HG03565 (cell line): Measurements from ENCODE around the gene DEUP1.
"Not testable (repeated sequence)": the region's sequence is repeated elsewhere in the genome, so short reads cannot be mapped to it uniquely, and the experiment has no call there.

ENCODE experiments used
- ATAC-seq: cut with Tn5 transposase; IDR thresholded peaks from one replicate; pipeline ENCODE4 v1.9.1; 2021; ENCODE audit warnings: mild to moderate bottlenecking, moderate library complexity; ENCODE audit not compliant: unreplicated experiment

The DEUP1 gene, protein sequence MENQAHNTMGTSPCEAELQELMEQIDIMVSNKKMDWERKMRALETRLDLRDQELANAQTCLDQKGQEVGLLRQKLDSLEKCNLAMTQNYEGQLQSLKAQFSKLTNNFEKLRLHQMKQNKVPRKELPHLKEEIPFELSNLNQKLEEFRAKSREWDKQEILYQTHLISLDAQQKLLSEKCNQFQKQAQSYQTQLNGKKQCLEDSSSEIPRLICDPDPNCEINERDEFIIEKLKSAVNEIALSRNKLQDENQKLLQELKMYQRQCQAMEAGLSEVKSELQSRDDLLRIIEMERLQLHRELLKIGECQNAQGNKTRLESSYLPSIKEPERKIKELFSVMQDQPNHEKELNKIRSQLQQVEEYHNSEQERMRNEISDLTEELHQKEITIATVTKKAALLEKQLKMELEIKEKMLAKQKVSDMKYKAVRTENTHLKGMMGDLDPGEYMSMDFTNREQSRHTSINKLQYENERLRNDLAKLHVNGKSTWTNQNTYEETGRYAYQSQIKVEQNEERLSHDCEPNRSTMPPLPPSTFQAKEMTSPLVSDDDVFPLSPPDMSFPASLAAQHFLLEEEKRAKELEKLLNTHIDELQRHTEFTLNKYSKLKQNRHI

DNA sequence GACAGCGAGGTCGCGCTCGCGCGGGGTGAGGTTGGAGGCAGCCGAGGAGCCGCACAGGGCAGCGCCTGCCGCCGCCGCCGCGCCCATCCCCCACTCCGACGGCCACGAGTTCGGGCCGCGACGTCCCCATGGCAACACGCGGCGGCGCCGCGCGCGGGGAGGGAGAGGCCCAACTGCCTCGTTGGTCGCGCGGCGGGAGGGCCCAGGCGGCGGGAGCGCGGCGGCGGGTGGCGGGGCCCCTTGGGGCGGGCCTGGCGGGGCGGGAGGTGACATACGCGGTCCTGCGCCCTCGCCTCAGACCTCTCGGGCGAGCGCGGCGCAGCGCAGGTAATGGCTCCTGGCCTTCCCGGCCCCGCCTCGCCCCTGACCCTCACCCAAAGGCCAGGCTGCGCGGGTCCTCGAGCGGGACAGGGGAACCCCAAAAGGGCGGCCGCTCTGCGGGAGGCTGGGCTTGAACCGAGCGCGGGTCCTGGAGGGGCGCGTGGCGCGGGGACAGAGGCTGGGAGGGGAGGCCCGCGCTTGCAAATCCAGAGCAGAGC is at the start of gene DEUP1:
Gene DEUP1 (plus strand): TSS at position 297 of the 539 bp plus-strand sequence. CDS start 1,518 bp downstream, outside the sequence.
- ATAC-seq = peak; percentile 68

- no peak for ATAC-seq
These were observed 45.1 kb upstream of the DEUP1 start for GRCh38 chr11:93285430-93285829.

DNA sequence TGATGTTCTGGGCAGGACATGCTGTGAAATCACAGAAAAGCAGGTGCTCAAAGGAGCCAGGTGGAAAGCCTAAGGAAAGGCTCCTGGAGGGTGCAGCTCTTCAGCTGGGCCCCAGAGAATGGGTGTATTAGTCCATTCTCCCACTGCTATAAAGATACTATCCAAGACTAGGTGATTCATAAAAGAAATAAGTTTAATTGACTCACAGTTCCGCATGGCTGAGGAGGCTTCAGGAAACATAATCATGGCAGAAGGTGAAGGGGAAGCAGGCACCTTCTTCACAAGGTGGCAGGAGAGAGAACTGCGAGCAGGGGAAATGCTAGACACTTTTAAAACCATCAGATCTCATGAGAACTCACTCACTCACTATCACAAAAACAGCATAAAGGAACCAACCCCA is 43.1 kb upstream of the DEUP1 start:
- ATAC-seq = no peak

DNA sequence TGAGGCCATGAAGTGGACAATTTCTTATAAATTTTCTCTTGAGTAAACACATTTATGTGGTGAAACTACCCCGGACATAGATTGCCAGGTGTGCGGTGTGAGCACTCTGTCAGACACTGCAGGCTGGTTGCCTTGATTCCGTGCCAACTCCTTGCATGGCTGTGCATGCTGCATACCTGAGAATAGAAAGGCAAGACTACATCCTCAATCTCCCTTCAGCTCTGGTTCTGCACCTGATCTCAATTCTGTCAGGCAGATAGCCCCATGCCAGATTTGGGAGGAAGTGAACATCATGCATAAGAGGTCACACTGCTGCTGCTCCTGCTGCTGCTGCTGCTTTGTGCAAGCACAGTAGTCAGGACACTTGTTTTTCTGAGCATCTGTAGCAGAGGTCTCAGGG is 42.5 kb upstream of the DEUP1 start:
- peak; percentile 61 for ATAC-seq

- ATAC-seq = peak; percentile 68
These were observed 41.8 kb upstream of the DEUP1 start for GRCh38 chr11:93288767-93289166.

DNA sequence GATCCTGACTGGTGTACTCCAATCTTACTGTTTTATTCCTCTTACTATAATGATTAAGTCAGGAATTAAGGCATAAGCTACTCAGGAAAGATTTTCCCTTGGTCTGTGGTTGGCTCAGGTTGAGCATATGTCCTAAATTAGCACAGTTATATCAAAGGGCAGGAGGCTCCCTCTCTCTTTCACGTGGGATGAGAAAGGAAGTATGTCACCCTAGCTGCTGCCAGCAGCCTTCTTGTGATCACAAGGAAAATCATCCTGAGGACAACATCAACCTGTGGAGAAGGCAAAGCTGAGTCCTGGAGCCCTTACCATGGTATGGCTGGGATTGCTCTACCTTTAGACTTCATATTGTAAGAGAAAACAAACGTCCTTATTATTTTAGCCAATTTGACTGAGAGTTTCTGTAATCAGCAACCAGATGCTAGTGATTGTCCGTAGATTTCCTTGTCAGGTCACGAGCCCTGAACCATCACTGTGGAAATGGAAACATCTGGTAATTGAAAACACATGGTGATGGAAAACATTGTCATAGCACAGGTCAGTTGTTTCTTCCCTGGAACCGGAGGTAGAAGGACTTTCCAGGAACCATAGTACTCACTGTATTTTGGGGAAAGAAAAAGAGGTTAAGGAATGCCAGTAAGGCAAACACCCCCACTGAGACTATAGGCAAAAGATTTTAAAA is 40.6 kb upstream of the DEUP1 start:
- no peak for ATAC-seq

DNA sequence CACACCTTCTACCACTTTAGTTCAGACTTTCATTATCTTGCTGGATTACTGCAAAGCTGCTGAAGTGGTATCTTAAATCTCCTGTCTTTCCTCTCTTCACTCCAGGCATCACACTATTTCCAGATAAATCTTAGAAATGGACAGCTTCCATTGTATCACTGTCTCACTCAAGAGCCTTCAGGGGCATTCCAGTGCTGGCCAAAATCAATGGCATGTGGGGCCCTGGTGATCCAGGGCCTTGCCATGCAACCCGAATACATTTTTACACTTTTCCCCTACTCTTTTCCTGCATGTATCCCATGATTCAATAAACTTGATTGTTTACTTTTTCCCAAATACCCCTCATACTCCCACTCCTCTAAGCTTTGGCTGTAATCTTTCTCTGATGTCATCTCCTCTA is 39.4 kb upstream of the DEUP1 start:
- ATAC-seq = no peak

GRCh38 chr11:93291898-93292297 is 38.6 kb upstream of the DEUP1 start:
- no peak for ATAC-seq

GRCh38 chr11:93295921-93296575 is 34.5 kb upstream of the DEUP1 start:
- no peak for ATAC-seq

DNA sequence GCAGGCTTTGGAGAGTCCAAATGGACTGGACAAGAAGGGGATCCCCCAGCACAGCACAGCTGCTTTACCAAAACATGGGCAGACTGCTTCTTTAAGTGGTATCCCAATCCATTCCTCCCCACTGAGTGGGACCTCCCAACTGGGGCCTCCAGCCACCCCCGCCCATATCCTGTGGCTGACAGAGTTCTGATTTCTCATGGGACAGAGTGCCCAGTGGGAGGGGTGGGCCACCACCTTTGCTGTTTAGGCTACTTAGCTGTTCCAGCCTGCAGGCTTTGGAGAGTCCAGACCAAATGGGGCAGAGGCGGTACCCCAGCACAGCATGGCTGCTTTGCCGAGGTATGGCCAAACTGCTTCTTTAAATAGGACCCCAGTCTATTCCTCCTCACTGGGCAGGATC is 26.9 kb upstream of the DEUP1 start:
- no peak for ATAC-seq

DNA sequence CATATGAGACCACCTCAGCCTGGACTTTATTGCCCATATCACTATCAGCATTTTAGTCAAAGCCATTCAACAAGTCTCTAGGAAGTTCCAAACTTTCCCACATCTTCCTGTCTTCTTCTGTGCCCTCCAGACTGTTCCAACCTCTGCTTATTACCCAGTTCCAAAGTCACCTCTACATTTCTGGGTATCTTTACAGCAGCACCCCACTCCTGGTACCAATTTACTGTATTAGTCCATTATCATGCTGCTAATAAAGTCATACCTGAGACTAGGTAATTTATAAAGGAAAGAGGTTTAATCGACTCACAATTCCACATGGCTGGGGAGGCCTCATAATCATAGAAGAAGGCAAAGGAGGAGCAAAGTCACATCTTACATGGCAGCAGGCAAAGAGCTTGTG is 16.1 kb upstream of the DEUP1 start:
- not testable (repeated sequence) for ATAC-seq

GRCh38 chr11:93319224-93319839 is 11.2 kb upstream of the DEUP1 start:
- ATAC-seq = no peak

GRCh38 chr11:93320230-93320629 is 10.3 kb upstream of the DEUP1 start:
- ATAC-seq = no peak

- no peak for ATAC-seq
These were observed 8.3 kb upstream of the DEUP1 start for GRCh38 chr11:93322207-93322606.

GRCh38 chr11:93323747-93324146 is 6.8 kb upstream of the DEUP1 start:
- ATAC-seq = no peak

GRCh38 chr11:93324500-93324899 is 6.0 kb upstream of the DEUP1 start:
- ATAC-seq = no peak

DNA sequence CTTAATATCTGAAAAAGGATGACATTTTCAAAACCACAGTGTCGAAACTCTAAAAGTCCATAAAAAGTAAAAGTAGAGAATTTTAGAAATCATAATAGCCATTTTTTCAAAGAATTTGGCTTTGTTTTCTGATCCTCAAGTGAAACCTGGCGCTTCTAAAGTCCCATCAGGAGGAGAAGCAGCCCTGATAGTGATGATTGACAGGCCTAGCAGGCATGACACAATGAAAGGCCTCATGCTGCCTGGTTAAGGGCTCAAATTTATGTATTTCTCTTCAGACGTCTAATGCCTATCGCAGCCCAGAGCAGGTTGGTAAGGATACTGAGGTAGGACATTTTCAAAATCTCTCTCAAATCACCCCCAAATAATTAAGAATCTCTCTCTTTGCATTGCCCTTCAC is 3.9 kb upstream of the DEUP1 start:
- ATAC-seq = no peak

- ATAC-seq = no peak
These were observed 551 bp upstream of the DEUP1 start for GRCh38 chr11:93329936-93330445.

- no peak for ATAC-seq
These were observed 9.7 kb downstream of the DEUP1 start for GRCh38 chr11:93340223-93340622.

DNA sequence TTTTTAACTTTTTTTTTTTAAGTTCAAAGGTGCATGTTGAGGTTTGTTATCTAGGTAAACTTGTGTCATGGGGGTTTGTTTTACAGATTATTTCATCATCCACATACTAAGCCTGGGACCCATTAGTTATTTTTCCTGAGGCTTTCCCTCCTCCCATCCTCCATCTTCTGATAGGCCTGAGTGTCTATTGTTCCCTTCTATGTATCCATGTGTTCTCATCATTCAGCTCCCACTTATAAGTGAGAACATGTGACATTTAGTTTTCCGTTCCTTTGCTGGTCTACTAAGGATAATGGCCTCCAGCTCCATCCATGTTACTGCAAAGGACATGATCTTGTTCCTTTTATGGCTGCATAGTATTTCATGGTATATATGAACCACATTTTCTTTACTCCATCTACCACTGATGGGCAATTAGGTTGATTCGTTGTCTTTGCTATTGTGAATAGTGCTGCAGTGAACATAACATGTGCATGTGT is 14.4 kb downstream of the DEUP1 start:
- ATAC-seq = no peak
